ENCODE results near the gene GRIK1. TPM values are rescaled to one million over a fixed set of nuclear protein-coding genes. Genes with fewer than 3 reads are reported as not detected.

The GRIK1 gene
- total RNA-seq, 2 experiments from 2014 or later, result not detected

- POLR2A ChIA-PET, result no interaction called here
- Mint-ChIP-seq H3K4me3 (no peak overlapping the region), H3K27ac (no peak overlapping the region), H3K36me3 (ENCODE audit: low read depth) (no peaks in the 10 kb centered on the region), H3K4me1 (no peaks in the 10 kb centered on the region), H3K9me3 (peaks cover 3% of the 10 kb centered on the region), H3K27me3 (peaks cover under 1% of the 10 kb centered on the region)
- CTCF ChIA-PET, result no interaction called here
- no peak for DNase-seq
These were observed 105.2 kb downstream of the GRIK1 start for GRCh38 chr21:29834617-29835016.

- ChIA-PET POLR2A (no interaction called here), CTCF (no interaction called here)
- H3K27ac Mint-ChIP-seq, result no peak overlapping the region
- no peaks in the 10 kb centered on the region for H3K27me3 Mint-ChIP-seq
- H3K4me1 Mint-ChIP-seq, result no peaks in the 10 kb centered on the region
- DNase-seq, result no peak
- H3K36me3 Mint-ChIP-seq (ENCODE audit: low read depth), result no peaks in the 10 kb centered on the region
- H3K9me3 Mint-ChIP-seq, result peaks cover 5% of the 10 kb centered on the region
- H3K4me3 Mint-ChIP-seq, result no peak overlapping the region
These were observed 107.6 kb downstream of the GRIK1 start for GRCh38 chr21:29832217-29832616.

DNA sequence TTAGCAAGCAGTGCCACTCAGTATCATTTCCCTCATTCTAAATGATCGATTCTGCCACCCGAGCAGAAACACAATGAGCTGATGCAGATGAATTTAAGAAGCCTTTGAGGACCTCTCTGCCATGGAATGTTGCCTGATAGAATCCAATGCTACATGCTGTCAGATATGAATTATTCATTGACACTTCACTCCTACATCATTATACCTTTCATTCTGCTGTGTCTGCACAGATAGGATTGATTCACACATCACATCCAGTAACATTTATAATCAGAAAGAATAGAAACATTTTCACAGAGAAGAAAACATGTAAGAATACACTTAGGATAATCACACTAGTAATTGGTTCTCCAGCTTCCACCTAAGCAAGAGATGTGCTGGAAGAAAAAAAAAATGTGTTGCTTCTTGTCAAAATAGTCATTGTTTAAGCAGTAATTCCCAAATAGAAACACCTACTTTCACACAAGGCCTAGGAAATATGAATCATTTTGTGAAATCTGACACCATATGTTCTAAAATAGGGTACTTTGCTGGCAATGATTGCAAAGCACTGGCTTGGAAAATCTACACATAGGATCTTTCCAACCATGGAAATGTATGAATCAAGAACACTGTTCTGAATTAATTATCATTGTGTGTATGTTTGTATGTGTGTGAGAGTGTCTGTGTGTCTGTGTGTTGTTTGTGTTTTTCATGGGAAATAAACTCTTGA lies 110.1 kb downstream of the GRIK1 start:
- no peak for DNase-seq
- H3K9me3 Mint-ChIP-seq, result peaks cover 5% of the 10 kb centered on the region
- H3K36me3 Mint-ChIP-seq (ENCODE audit: low read depth), result no peaks in the 10 kb centered on the region
- H3K27ac Mint-ChIP-seq, result no peak overlapping the region
- CTCF ChIA-PET, result no interaction called here
- no peak overlapping the region for H3K4me3 Mint-ChIP-seq
- no peaks in the 10 kb centered on the region for H3K4me1 Mint-ChIP-seq
- POLR2A ChIA-PET, result no interaction called here
- no peaks in the 10 kb centered on the region for H3K27me3 Mint-ChIP-seq

- no peaks in the 10 kb centered on the region for H3K4me1 Mint-ChIP-seq
- CTCF ChIA-PET, result no interaction called here
- no peaks in the 10 kb centered on the region for H3K27me3 Mint-ChIP-seq
- no peak overlapping the region for H3K4me3 Mint-ChIP-seq
- peaks cover 3% of the 10 kb centered on the region for H3K9me3 Mint-ChIP-seq
- POLR2A ChIA-PET, result no interaction called here
- no peak for DNase-seq
- H3K27ac Mint-ChIP-seq, result no peak overlapping the region
- no peaks in the 10 kb centered on the region for H3K36me3 Mint-ChIP-seq (ENCODE audit: low read depth)
These were observed 112.1 kb downstream of the GRIK1 start for GRCh38 chr21:29827647-29828046.

DNA sequence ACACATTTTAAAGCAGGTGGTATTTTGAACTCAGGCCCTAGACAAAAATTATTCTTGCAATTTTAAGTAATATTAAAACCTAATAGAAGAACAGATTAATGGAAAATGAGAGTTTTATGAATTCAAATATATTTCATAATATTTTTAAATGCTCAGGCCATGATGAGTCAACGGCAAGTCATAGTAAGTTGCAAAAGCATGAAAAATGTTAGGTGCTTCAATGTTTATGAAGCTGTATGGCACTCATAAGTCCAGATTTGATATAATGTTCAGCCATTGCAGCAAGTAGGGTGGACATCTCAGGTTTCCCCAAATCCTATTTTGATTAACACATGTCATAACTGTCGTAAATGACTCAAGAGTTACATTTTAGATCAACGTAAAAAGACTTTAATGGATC lies 112.6 kb downstream of the GRIK1 start:
- Mint-ChIP-seq H3K4me1 (no peaks in the 10 kb centered on the region), H3K36me3 (ENCODE audit: low read depth) (no peaks in the 10 kb centered on the region), H3K9me3 (peaks cover 3% of the 10 kb centered on the region), H3K27ac (no peak overlapping the region), H3K27me3 (no peaks in the 10 kb centered on the region), H3K4me3 (no peak overlapping the region)
- DNase-seq, result no peak
- ChIA-PET POLR2A (no interaction called here), CTCF (no interaction called here)

GRCh38 chr21:29826386-29826785 lies 113.4 kb downstream of the GRIK1 start:
- Mint-ChIP-seq H3K36me3 (ENCODE audit: low read depth) (no peaks in the 10 kb centered on the region), H3K27ac (no peak overlapping the region), H3K9me3 (peaks cover 3% of the 10 kb centered on the region), H3K27me3 (no peaks in the 10 kb centered on the region), H3K4me3 (no peak overlapping the region), H3K4me1 (no peaks in the 10 kb centered on the region)
- ChIA-PET POLR2A (no interaction called here), CTCF (no interaction called here)
- no peak for DNase-seq

GRCh38 chr21:29825936-29826335 lies 113.9 kb downstream of the GRIK1 start:
- no peaks in the 10 kb centered on the region for H3K4me1 Mint-ChIP-seq
- no peaks in the 10 kb centered on the region for H3K36me3 Mint-ChIP-seq (ENCODE audit: low read depth)
- no peak overlapping the region for H3K4me3 Mint-ChIP-seq
- no peak for DNase-seq
- H3K27me3 Mint-ChIP-seq, result no peaks in the 10 kb centered on the region
- no peak overlapping the region for H3K27ac Mint-ChIP-seq
- ChIA-PET POLR2A (no interaction called here), CTCF (no interaction called here)
- H3K9me3 Mint-ChIP-seq, result peaks cover 3% of the 10 kb centered on the region

DNA sequence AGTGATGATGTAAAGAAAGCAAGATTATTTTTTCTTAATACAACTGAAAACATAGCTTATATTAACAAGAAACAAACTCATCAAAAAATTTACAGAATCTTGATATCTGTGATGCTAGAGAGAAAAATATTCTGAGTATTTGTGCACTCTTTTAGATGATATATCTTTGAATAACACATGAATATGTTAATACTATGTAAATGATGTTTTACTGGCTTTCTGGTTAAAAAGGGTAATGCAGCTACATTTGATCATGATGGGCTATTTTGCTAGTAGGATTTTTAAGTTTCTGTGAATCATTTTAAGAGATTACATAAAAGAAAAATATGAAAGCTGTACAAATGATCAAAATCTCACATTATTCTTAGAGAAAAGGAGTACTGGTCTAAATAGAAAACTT lies 114.5 kb downstream of the GRIK1 start:
- POLR2A ChIA-PET, result no interaction called here

GRCh38 chr21:29822064-29822463 lies 117.7 kb downstream of the GRIK1 start:
- DNase-seq, result no peak
- Mint-ChIP-seq H3K9me3 (no peaks in the 10 kb centered on the region), H3K27me3 (no peaks in the 10 kb centered on the region), H3K4me1 (no peaks in the 10 kb centered on the region), H3K36me3 (ENCODE audit: low read depth) (no peaks in the 10 kb centered on the region), H3K27ac (no peak overlapping the region), H3K4me3 (no peak overlapping the region)
- ChIA-PET POLR2A (no interaction called here), CTCF (no interaction called here)

More for the DNA sequence above, 114.5 kb downstream of the GRIK1 start:
- CTCF ChIA-PET, result no interaction called here
- no peak for DNase-seq
- H3K36me3 Mint-ChIP-seq (ENCODE audit: low read depth), result no peaks in the 10 kb centered on the region
- no peaks in the 10 kb centered on the region for H3K4me1 Mint-ChIP-seq
- H3K9me3 Mint-ChIP-seq, result peaks cover 3% of the 10 kb centered on the region
- H3K27ac Mint-ChIP-seq, result no peak overlapping the region
- no peaks in the 10 kb centered on the region for H3K27me3 Mint-ChIP-seq
- H3K4me3 Mint-ChIP-seq, result no peak overlapping the region

GRCh38 chr21:29821230-29821629 lies 118.6 kb downstream of the GRIK1 start:
- POLR2A ChIA-PET, result no interaction called here
- H3K9me3 Mint-ChIP-seq, result no peaks in the 10 kb centered on the region
- no peaks in the 10 kb centered on the region for H3K4me1 Mint-ChIP-seq
- H3K36me3 Mint-ChIP-seq (ENCODE audit: low read depth), result no peaks in the 10 kb centered on the region
- no peak for DNase-seq
- H3K4me3 Mint-ChIP-seq, result no peak overlapping the region
- no peaks in the 10 kb centered on the region for H3K27me3 Mint-ChIP-seq
- no peak overlapping the region for H3K27ac Mint-ChIP-seq
- CTCF ChIA-PET, result no interaction called here

- H3K27ac Mint-ChIP-seq, result no peak overlapping the region
- H3K4me1 Mint-ChIP-seq, result no peaks in the 10 kb centered on the region
- H3K9me3 Mint-ChIP-seq, result no peaks in the 10 kb centered on the region
- ChIA-PET CTCF (no interaction called here), POLR2A (no interaction called here)
- H3K4me3 Mint-ChIP-seq, result no peak overlapping the region
- H3K36me3 Mint-ChIP-seq (ENCODE audit: low read depth), result no peaks in the 10 kb centered on the region
- no peak for DNase-seq
- H3K27me3 Mint-ChIP-seq, result no peaks in the 10 kb centered on the region
These were observed 120.0 kb downstream of the GRIK1 start for GRCh38 chr21:29819675-29820326.

GRCh38 chr21:29818383-29818921 lies 121.3 kb downstream of the GRIK1 start:
- no peak overlapping the region for H3K27ac Mint-ChIP-seq
- ChIA-PET POLR2A (no interaction called here), CTCF (no interaction called here)
- no peak overlapping the region for H3K4me3 Mint-ChIP-seq
- no peak for DNase-seq
- H3K36me3 Mint-ChIP-seq (ENCODE audit: low read depth), result no peaks in the 10 kb centered on the region
- H3K27me3 Mint-ChIP-seq, result no peaks in the 10 kb centered on the region
- no peaks in the 10 kb centered on the region for H3K9me3 Mint-ChIP-seq
- H3K4me1 Mint-ChIP-seq, result no peaks in the 10 kb centered on the region

- ChIA-PET CTCF (no interaction called here), POLR2A (no interaction called here)
- Mint-ChIP-seq H3K27ac (no peak overlapping the region), H3K27me3 (no peaks in the 10 kb centered on the region), H3K4me1 (no peaks in the 10 kb centered on the region), H3K36me3 (ENCODE audit: low read depth) (no peaks in the 10 kb centered on the region), H3K4me3 (no peak overlapping the region), H3K9me3 (no peaks in the 10 kb centered on the region)
- DNase-seq, result no peak
These were observed 122.3 kb downstream of the GRIK1 start for GRCh38 chr21:29817450-29817849.

DNA sequence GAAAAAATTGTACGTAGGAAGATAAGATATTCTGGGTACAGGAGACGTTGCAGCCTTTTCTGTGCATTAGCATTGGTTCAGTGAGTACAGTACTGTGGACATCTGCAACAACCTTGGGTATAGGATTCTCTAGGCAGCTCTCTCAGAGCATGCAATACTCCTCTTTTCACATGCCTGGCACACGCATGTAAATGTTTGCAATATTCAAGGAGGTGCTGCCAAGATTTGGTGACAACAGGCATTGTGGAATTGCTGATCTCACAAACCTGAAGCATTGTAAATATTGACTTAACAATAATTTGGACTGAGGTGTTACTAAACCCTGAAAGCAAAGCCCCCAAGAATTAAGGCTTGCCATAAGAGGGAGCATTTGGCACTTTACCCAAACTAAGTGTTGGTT lies 126.8 kb downstream of the GRIK1 start:
- POLR2A ChIA-PET, result no interaction called here
- H3K27ac Mint-ChIP-seq, result no peak overlapping the region
- no peaks in the 10 kb centered on the region for H3K4me1 Mint-ChIP-seq
- H3K36me3 Mint-ChIP-seq (ENCODE audit: low read depth), result no peaks in the 10 kb centered on the region
- CTCF ChIA-PET, result no interaction called here
- no peak for DNase-seq
- H3K27me3 Mint-ChIP-seq, result peaks cover 2% of the 10 kb centered on the region
- H3K4me3 Mint-ChIP-seq, result no peak overlapping the region
- no peaks in the 10 kb centered on the region for H3K9me3 Mint-ChIP-seq

All from activated CD4-positive, alpha-beta memory T cell treated with anti-CD3 and anti-CD28 coated beads, Interleukin-2, amount 10 ng/mL, durations not matched to agents 7 days and 5 days (primary cell).